ENCODE results near the gene UBL4A. TPM values are rescaled to one million over a fixed set of nuclear protein-coding genes. Genes with fewer than 3 reads are reported as not detected.

The UBL4A gene
- polyA plus RNA-seq, 1 experiment: 33.3 TPM

GRCh38 chrX:154495472-154495922 is 9.1 kb upstream of the UBL4A start:
- TF ChIP-seq CTCF (IDR thresholded peaks at IDR 0.05; ENCODE audit: insufficient read depth, low read depth, low read length): no peak
- DNase-seq (ENCODE audit: low read depth): no peak
- H3K27me3 ChIP-seq (ENCODE audit: control insufficient read depth, insufficient read depth, low read length): no peaks in the 10 kb centered on the region
- H3K4me3 ChIP-seq (ENCODE audit: low read depth, low read length): no peak overlapping the region
- ChIA-PET POLR2A (no interaction called here), CTCF (no interaction called here)
- no peaks in the 10 kb centered on the region for H3K36me3 ChIP-seq (ENCODE audit: control insufficient read depth, insufficient read depth, low read length)

- CTCF ChIA-PET: no interaction called here
- POLR2A ChIA-PET: no interaction called here
- Histone ChIP-seq H3K36me3 (ENCODE audit: control insufficient read depth, insufficient read depth, low read length) (no peaks in the 10 kb centered on the region), H3K4me3 (ENCODE audit: low read depth, low read length) (no peak overlapping the region), H3K27me3 (ENCODE audit: control insufficient read depth, insufficient read depth, low read length) (no peaks in the 10 kb centered on the region)
- no peak for DNase-seq (ENCODE audit: low read depth)
- TF ChIP-seq CTCF (IDR thresholded peaks at IDR 0.05; ENCODE audit: insufficient read depth, low read depth, low read length): no peak
These were observed 8.3 kb upstream of the UBL4A start for GRCh38 chrX:154494715-154495114.

GRCh38 chrX:154490414-154491083 is 4.1 kb upstream of the UBL4A start, which contains the start of gene SLC10A3:
TSS of gene SLC10A3 (minus strand) at chrX:154490629. CDS start at chrX:154488940, 1,689 bp downstream.
- Histone ChIP-seq H3K27me3 (ENCODE audit: control insufficient read depth, insufficient read depth, low read length) (no peaks in the 10 kb centered on the region), H3K4me3 (ENCODE audit: low read depth, low read length) (peak within 1 kb of the TSS; percentile 65), H3K36me3 (ENCODE audit: control insufficient read depth, insufficient read depth, low read length) (peaks cover 5% of the 10 kb centered on the region)
- CTCF ChIA-PET: interaction anchor here (0.9 to 1.4 kb wide), 3 partner anchors 44 to 82 kb away, joined by 3 to 4 read pairs (median 4); partner anchors contain the start of gene DNASE1L1
- no peak for TF ChIP-seq CTCF (IDR thresholded peaks at IDR 0.05; ENCODE audit: insufficient read depth, low read depth, low read length)
- peak; percentile 61 for DNase-seq (ENCODE audit: low read depth)
- POLR2A ChIA-PET: no interaction called here

- Histone ChIP-seq H3K36me3 (ENCODE audit: control insufficient read depth, insufficient read depth, low read length) (peaks cover 6% of the 10 kb centered on the region), H3K4me3 (ENCODE audit: low read depth, low read length) (peak overlapping the region; percentile 55), H3K27me3 (ENCODE audit: control insufficient read depth, insufficient read depth, low read length) (no peaks in the 10 kb centered on the region)
- DNase-seq (ENCODE audit: low read depth): no peak
- POLR2A ChIA-PET: no interaction called here
- CTCF ChIA-PET: interaction anchor here (0.6 to 1.4 kb wide), 3 partner anchors 45 to 110 kb away, joined by 3 to 4 read pairs (median 4); partner anchors contain the start of gene DNASE1L1
- TF ChIP-seq CTCF (IDR thresholded peaks at IDR 0.05; ENCODE audit: insufficient read depth, low read depth, low read length): no peak
These were observed 3.6 kb upstream of the UBL4A start for GRCh38 chrX:154490021-154490413.

- DNase-seq (ENCODE audit: low read depth): no peak
- peak overlapping the region; percentile 55 for H3K4me3 ChIP-seq (ENCODE audit: low read depth, low read length)
- ChIA-PET POLR2A (no interaction called here), CTCF (interaction anchor here (0.6 kb wide), 1 partner anchor 111 kb away, joined by 4 read pairs; no protein-coding TSS in a partner anchor)
- peaks cover 8% of the 10 kb centered on the region for H3K36me3 ChIP-seq (ENCODE audit: control insufficient read depth, insufficient read depth, low read length)
- no peaks in the 10 kb centered on the region for H3K27me3 ChIP-seq (ENCODE audit: control insufficient read depth, insufficient read depth, low read length)
- TF ChIP-seq CTCF (IDR thresholded peaks at IDR 0.05; ENCODE audit: insufficient read depth, low read depth, low read length): no peak
These were observed 2.8 kb upstream of the UBL4A start for GRCh38 chrX:154489182-154489581.

All from BJ (cell line).